ENCODE data around the gene MGST3. TPM values are rescaled to one million over a fixed set of nuclear protein-coding genes. Genes with fewer than 3 reads are reported as not detected.

Gene MGST3
- total RNA-seq, 1 experiment from 2014 or later: 87.7 TPM

GRCh38 chr1:165697491-165697880 is 66.5 kb downstream of the MGST3 start:
- Mint-ChIP-seq H3K27ac (peak overlapping the region in 2 of 3 experiments; percentile 48 to 99; a peak in 2 of 7 replicates), H3K4me1 (peaks cover 10 to 14% of the 10 kb centered on the region in 2 experiments), H3K9me3 (peaks cover 4% of the 10 kb centered on the region in 2 experiments; a peak in 3 of 5 replicates), H3K27me3 (ENCODE audit: low read depth) (no peaks in the 10 kb centered on the region; the same call in none of the 2 replicates), H3K36me3 (ENCODE audit: insufficient read depth in 1 of 3, low read depth in 3 of 3) (peaks cover 17 to 18% (median 18%) of the 10 kb centered on the region in 3 experiments; a peak in 6 of 7 replicates), H3K4me3 (peak overlapping the region; percentile 97 to 99)
- H3K23ac ChIP-seq (ENCODE audit: insufficient read length, low read depth, low read length): no peak overlapping the region
- H4K5ac ChIP-seq (ENCODE audit: insufficient read length, low read depth, low read length): no peak overlapping the region
- no peaks in the 10 kb centered on the region for H3K4me1 ChIP-seq (ENCODE audit: insufficient read depth, low read length)
- H3K27me3 ChIP-seq (ENCODE audit: insufficient read depth, low read length): no peaks in the 10 kb centered on the region
- H2BK12ac ChIP-seq (ENCODE audit: insufficient read length, low read depth, low read length): no peak overlapping the region
- no peak overlapping the region for H2AK5ac ChIP-seq (ENCODE audit: insufficient read length, low read length)
- no peaks in the 10 kb centered on the region for H3K23me2 ChIP-seq (ENCODE audit: insufficient read length, low read depth, low read length, poor library complexity, severe bottlenecking)
- H3K4me2 ChIP-seq (ENCODE audit: insufficient read depth, insufficient read length, low read length): peak overlapping the region; percentile 93
- no peak overlapping the region for H3T11ph ChIP-seq (ENCODE audit: low read length)
- no peak overlapping the region for H3K27ac ChIP-seq (ENCODE audit: insufficient read length, low read depth, low read length)
- TF ChIP-seq CTCF (conservative IDR thresholded peaks at IDR 0.05): no peak
- H3K4ac ChIP-seq (ENCODE audit: low read depth, low read length): no peak overlapping the region
- DNase-seq: no peak
- H4K8ac ChIP-seq (replicated peaks; ENCODE audit: insufficient read length, low read depth, low read length): no peak overlapping the region
- H2AFZ ChIP-seq (ENCODE audit: low read length): no peak overlapping the region
- H3K18ac ChIP-seq (ENCODE audit: insufficient read length, low read depth, low read length): no peak overlapping the region
- H2BK15ac ChIP-seq (ENCODE audit: low read depth, low read length): no peak overlapping the region
- WGBS (ENCODE audit: extremely low coverage, insufficient read length, low lambda C conversion rate): no CpG with 5 or more reads among the region's 8 CpGs
- no peaks in the 10 kb centered on the region for H3K79me1 ChIP-seq (ENCODE audit: insufficient read depth, low read depth, low read length, poor library complexity, severe bottlenecking)
- peaks cover 5% of the 10 kb centered on the region; the same call in 1 of the 2 replicates for H3K79me2 ChIP-seq (ENCODE audit: insufficient read depth, low read length)
- H3K56ac ChIP-seq (ENCODE audit: insufficient read length, low read depth, low read length): no peak overlapping the region
- H2BK20ac ChIP-seq (ENCODE audit: low read depth, low read length, poor library complexity, severe bottlenecking): no peak overlapping the region
- no peaks in the 10 kb centered on the region for H3K9me3 ChIP-seq (ENCODE audit: control insufficient read depth, low read depth, low read length)
- no peak overlapping the region for H4K91ac ChIP-seq (ENCODE audit: insufficient read length, low read depth, low read length)
- no peak overlapping the region for H2BK5ac ChIP-seq (ENCODE audit: insufficient read length, low read length)
- H3K9ac ChIP-seq (ENCODE audit: extremely low read depth, insufficient read length, low read length): peak overlapping the region; percentile 74
- no peak overlapping the region for H3K14ac ChIP-seq (ENCODE audit: insufficient read depth, low read length)
- H2BK120ac ChIP-seq (ENCODE audit: low read depth, low read length, poor library complexity, severe bottlenecking): no peak overlapping the region
- H4K20me1 ChIP-seq (ENCODE audit: control insufficient read depth, insufficient read depth, insufficient read length): no peaks in the 10 kb centered on the region

All from H9 (cell line).